Brain microvascular endothelial cell (primary cell): ENCODE data around the gene HOXB3.

Experiments used
- DNase-seq: peaks from one replicate; pipeline ENCODE4 v3.0.0-alpha.2; 2020
- H3K27ac ChIP-seq: fragments of 250-450 bp; sonication (Bioruptor Pico); 2 replicates; pipeline ENCODE4 v1.5.1; 2020; ENCODE audit warnings: mild to moderate bottlenecking, moderate library complexity
- H3K27me3 ChIP-seq: fragments of 250-450 bp; sonication (Bioruptor Pico); replicated peaks from 2 replicates; pipeline ENCODE4 v1.5.1; 2020; ENCODE audit warnings: mild to moderate bottlenecking
- H3K36me3 ChIP-seq: fragments of 250-450 bp; sonication (Bioruptor Pico); replicated peaks from 2 replicates; pipeline ENCODE4 v1.5.1; 2020; ENCODE audit warnings: mild to moderate bottlenecking
- H3K4me3 ChIP-seq: 2 replicates; pipeline ENCODE4 v1.5.1; 2011; ENCODE audit warnings: low read depth, mild to moderate bottlenecking, control low read depth, low read length, moderate library complexity
- in situ Hi-C: cut with HindIII; loops from 2 replicates; pipeline ENCODE4 v1.10.0; 2017; ENCODE audit warnings: low sequenced_read_pairs, low pct_ligation_motif_present
- TF ChIP-seq, protein P1 (sequence below): IDR thresholded peaks from 2 replicates; pipeline ENCODE4 v1.5.1; 2011; ENCODE audit warnings: low read depth, mild to moderate bottlenecking, moderate library complexity, low read length, control low read depth, inconsistent platforms; ENCODE audit errors: missing control alignments

Gene HOXB3

DNA sequence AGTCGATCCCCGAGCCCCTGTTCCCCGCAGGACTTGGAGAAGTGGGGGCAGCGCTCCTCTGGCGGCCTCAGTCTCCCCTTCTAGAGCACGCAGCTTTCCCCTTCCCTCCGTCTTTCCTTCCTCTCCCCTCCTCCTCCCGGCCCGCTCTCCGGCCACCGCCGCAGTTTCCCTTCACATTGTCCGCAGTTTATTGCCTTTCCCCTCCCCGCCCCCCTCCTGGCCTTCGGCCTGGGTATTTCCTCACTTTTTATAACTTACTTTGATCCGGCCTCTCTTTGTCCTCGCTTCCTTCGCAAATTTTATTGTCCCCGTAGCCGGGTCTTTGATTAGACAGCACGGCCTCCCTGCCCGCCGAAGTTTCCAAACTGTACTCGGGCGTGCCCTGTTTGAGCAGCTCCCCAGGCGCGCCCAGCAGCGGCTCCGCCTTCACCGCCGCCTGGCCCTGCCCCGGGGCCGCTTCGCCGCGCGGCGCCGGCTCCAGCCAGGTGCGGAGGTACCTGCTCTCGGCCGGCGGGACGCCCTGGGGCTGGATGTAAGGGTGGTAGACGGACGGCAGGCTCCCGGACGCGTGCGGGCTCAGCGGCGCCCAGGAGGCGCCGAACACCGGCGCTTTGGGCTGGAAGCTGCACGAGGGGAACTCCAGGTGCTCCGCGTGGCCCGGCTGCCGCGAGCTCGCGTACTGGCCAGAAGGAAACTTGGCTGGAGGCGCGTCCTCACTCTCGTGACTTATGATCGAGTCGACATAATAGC lies 35.6 kb upstream of the HOXB3 start:
- TF ChIP-seq, protein P1, sequence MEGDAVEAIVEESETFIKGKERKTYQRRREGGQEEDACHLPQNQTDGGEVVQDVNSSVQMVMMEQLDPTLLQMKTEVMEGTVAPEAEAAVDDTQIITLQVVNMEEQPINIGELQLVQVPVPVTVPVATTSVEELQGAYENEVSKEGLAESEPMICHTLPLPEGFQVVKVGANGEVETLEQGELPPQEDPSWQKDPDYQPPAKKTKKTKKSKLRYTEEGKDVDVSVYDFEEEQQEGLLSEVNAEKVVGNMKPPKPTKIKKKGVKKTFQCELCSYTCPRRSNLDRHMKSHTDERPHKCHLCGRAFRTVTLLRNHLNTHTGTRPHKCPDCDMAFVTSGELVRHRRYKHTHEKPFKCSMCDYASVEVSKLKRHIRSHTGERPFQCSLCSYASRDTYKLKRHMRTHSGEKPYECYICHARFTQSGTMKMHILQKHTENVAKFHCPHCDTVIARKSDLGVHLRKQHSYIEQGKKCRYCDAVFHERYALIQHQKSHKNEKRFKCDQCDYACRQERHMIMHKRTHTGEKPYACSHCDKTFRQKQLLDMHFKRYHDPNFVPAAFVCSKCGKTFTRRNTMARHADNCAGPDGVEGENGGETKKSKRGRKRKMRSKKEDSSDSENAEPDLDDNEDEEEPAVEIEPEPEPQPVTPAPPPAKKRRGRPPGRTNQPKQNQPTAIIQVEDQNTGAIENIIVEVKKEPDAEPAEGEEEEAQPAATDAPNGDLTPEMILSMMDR, result no peak
- no peak overlapping the region for H3K4me3 ChIP-seq
- no peaks in the 10 kb centered on the region for H3K36me3 ChIP-seq
- peaks cover 98% of the 10 kb centered on the region for H3K27me3 ChIP-seq
- no peak for DNase-seq
- H3K27ac ChIP-seq, result no peak overlapping the region
- in situ Hi-C loops, result no loop called here

DNA sequence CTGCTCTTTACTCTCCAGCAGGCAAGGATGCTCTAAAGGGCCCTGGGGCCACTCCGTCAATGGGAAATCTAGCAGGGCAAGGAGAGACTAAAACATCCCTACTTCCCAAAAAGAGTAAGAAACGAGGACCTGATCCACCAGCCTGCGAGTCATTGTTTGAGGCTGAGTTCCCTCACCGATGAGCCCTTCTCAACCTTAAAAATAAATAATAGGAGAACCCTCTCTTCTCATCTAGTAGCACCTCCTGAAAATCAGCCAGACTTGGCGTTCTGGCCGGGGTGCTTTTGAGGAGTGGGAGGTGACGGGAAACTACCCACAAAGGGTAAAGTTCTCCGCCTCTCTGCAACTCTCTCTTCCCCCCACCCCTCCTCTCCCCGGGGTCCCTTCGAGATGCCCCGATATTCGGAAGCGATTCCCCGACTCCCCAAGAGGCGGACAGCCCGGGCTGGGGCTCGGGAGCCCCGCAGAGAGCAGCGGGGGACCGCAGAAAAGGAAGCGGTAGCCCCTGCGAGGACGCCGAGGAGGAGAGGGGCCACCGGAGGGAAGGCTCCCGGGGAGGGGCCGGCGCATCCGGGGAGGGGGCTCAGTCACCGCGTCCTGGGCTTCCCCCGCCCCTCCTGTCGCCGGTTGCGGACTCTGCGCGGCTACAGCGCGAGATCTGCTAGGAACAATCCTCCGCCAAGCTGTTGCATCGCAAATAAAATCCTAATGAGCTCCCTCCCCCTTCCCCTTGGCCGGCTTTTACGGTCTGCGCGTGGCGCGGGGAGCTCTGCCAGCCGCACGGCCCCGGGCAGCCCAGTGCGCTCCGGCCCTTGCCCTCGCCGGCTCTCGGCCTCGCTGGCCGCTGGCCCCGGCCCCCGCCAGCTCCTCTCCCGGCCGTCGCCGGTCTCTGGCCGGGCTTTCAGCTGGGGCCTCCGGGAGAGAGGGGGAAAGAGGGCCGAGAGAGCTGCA lies 34.8 kb upstream of the HOXB3 start:
- TF ChIP-seq, protein P1, result no peak
- in situ Hi-C loops, result no loop called here
- Histone ChIP-seq H3K27me3 (peaks cover 98% of the 10 kb centered on the region), H3K36me3 (no peaks in the 10 kb centered on the region), H3K27ac (no peak overlapping the region), H3K4me3 (no peak overlapping the region)
- DNase-seq, result no peak

DNA sequence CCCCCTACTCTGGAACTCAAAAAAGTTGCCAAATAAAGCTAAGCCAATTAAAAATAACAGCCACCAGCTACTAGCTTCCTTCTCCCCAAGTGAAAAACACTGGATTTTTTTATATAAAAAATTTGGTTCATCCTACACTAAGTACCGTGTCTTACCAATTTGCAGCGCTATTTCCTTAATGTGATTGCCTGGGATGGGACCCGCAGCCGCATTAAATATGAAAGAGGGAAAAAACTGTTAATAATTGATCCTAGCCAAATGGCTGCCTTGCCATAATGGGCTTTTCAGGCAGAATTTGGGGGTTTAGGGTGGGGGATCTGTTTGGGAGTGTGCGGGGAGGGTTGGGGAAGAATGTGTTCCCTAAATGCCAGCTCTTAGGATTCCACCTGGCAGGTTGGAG lies 34.1 kb upstream of the HOXB3 start:
- in situ Hi-C loops, result no loop called here
- Histone ChIP-seq H3K36me3 (no peaks in the 10 kb centered on the region), H3K4me3 (no peak overlapping the region), H3K27ac (no peak overlapping the region), H3K27me3 (peaks cover 98% of the 10 kb centered on the region)
- no peak for DNase-seq
- TF ChIP-seq, protein P1, result no peak

DNA sequence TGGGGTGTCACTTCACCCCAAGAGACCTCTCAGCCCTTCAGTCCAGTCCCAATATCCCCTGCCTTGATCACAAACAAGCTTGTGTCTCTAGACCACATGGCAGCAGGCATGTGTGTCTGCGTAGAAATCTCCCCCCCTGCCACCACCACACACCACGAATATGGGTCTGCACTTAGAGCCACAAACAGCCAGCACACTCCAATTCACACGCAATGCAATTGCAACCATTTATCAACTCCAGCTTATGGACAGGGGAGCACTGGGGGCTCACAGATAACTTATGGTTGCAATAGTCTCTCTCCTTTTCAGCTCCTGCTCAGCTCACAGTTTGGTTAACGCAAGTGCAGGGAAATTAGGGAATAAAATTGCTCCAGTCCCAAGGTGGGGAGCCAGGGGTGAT lies 33.5 kb upstream of the HOXB3 start:
- H3K4me3 ChIP-seq, result no peak overlapping the region
- no peak for DNase-seq
- H3K27ac ChIP-seq, result no peak overlapping the region
- H3K27me3 ChIP-seq, result peaks cover 97% of the 10 kb centered on the region
- in situ Hi-C loops, result no loop called here
- TF ChIP-seq, protein P1, result no peak
- H3K36me3 ChIP-seq, result no peaks in the 10 kb centered on the region

DNA sequence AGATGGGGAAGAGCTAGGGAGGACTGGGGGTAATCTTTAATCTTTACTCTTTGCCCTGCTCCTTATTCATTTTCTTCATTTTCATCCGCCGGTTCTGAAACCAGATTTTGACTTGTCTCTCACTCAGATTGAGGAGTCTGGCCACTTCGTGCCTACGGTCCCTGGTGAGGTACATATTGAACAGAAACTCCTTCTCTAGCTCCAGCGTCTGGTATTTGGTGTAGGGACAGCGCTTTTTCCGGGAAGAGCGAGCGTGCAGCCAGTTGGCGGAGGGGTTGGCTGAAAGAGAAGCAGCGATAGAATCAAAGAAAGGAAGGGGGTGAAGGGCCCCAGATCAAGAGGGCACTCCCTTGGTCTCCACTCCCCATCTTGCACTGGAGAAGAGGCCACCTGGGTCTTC lies 32.8 kb upstream of the HOXB3 start:
- in situ Hi-C loops, result no loop called here
- Histone ChIP-seq H3K4me3 (no peak overlapping the region), H3K27me3 (peaks cover 96% of the 10 kb centered on the region), H3K27ac (no peak overlapping the region), H3K36me3 (no peaks in the 10 kb centered on the region)
- DNase-seq, result no peak
- TF ChIP-seq, protein P1, result no peak
